ENCODE results near the gene MPZL3.
"Not testable (repeated sequence)": the region's sequence is repeated elsewhere in the genome, so short reads cannot be mapped to it uniquely, and the experiment has no call there.

Gene MPZL3

GRCh38 chr11:118183691-118184090 lies 68.5 kb downstream of the MPZL3 start:
- not testable (repeated sequence) for DNase-seq

DNA sequence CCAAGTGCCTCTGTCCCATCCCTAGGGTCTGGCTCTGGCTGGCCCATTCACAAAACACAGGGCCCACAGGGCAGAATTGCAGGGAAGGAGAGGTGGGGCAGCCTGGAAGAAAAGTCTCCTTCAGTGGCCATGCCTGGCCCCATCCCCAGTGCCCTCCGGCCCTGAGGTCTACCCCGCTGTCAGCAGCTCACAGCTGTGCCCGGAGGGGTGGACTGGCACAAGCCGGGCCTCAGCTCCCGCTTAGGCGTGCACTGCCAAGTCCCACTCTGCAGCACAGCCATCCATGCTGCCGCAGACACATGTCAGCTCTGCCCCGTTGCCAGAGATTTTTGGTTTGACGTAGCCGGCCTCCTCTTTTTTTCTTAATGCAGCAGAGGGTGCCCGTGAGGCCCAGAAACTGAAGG lies 71.9 kb downstream of the MPZL3 start:
- DNase-seq = peak; percentile 89

GRCh38 chr11:118176778-118177134 lies 75.4 kb downstream of the MPZL3 start:
- no peak for DNase-seq
